Ishikawa (cell line): ENCODE data around the gene NRG3.

Experiments used
- CEBPB ChIP-seq: IDR thresholded peaks from 2 replicates; pipeline ENCODE4 v1.6.1; 2012
- CREB1 ChIP-seq: IDR thresholded peaks from 2 replicates; pipeline ENCODE4 v1.6.1; 2012; ENCODE audit warnings: low read depth
- EGR1 ChIP-seq: IDR thresholded peaks from 2 replicates; pipeline ENCODE4 v1.6.1; 2012
- EP300 ChIP-seq: IDR thresholded peaks from 2 replicates; pipeline ENCODE4 v1.6.1; 2012; ENCODE audit warnings: borderline replicate concordance
- FOXM1 ChIP-seq: IDR thresholded peaks from 2 replicates; pipeline ENCODE4 v1.6.1; 2012; ENCODE audit warnings: low read depth, borderline replicate concordance
- MAX ChIP-seq: IDR thresholded peaks from 2 replicates; pipeline ENCODE4 v1.6.1; 2012
- NFIC ChIP-seq: IDR thresholded peaks from 2 replicates; pipeline ENCODE4 v1.6.1; 2012
- RAD21 ChIP-seq: IDR thresholded peaks from 2 replicates; pipeline ENCODE4 v1.6.1; 2012; ENCODE audit warnings: low read depth
- REST ChIP-seq: IDR thresholded peaks from 2 replicates; pipeline ENCODE4 v1.6.1; 2012; ENCODE audit warnings: low read depth, mild to moderate bottlenecking
- TAF1 ChIP-seq: IDR thresholded peaks from 2 replicates; pipeline ENCODE4 v1.6.1; 2012; ENCODE audit warnings: low read depth, mild to moderate bottlenecking
- TCF12 ChIP-seq: IDR thresholded peaks from 2 replicates; pipeline ENCODE4 v1.6.1; 2012; ENCODE audit warnings: low read depth
- TEAD4 ChIP-seq: IDR thresholded peaks from 2 replicates; pipeline ENCODE4 v1.6.1; 2012
- USF1 ChIP-seq: IDR thresholded peaks from 2 replicates; pipeline ENCODE4 v1.6.1; 2012
- YY1 ChIP-seq: IDR thresholded peaks from 2 replicates; pipeline ENCODE4 v1.6.1; 2012; ENCODE audit warnings: low read depth
- ZBTB7A ChIP-seq: IDR thresholded peaks from 2 replicates; pipeline ENCODE4 v1.6.1; 2012; ENCODE audit warnings: low read depth

NRG3 gene

GRCh38 chr10:82092111-82092510 lies 217.1 kb downstream of the NRG3 start:
- TF ChIP-seq TAF1: no peak

- TF ChIP-seq CREB1: no peak
- TF ChIP-seq EP300: no peak
- TF ChIP-seq USF1: no peak
- no peak for TF ChIP-seq ZBTB7A
- TF ChIP-seq TCF12: no peak
- TF ChIP-seq TAF1: no peak
- TF ChIP-seq RAD21: no peak
- TF ChIP-seq MAX: no peak
- no peak for TF ChIP-seq CEBPB
- no peak for TF ChIP-seq FOXM1
- no peak for TF ChIP-seq NFIC
- TF ChIP-seq YY1: no peak
- TF ChIP-seq TEAD4: no peak
- TF ChIP-seq EGR1: no peak
- TF ChIP-seq REST: no peak
These were observed 249.7 kb downstream of the NRG3 start for GRCh38 chr10:82124713-82125112.

GRCh38 chr10:82128527-82128926 lies 253.5 kb downstream of the NRG3 start:
- TF ChIP-seq TEAD4 (no peak), CEBPB (no peak), EGR1 (no peak), FOXM1 (no peak), USF1 (no peak), MAX (no peak), TAF1 (no peak), ZBTB7A (no peak)

- no peak for TF ChIP-seq YY1
- TF ChIP-seq MAX: no peak
- TF ChIP-seq FOXM1: no peak
These were observed 261.1 kb downstream of the NRG3 start for GRCh38 chr10:82136103-82136502.

- TF ChIP-seq TEAD4 (no peak), TCF12 (no peak), CREB1 (no peak), USF1 (no peak)
These were observed 269.2 kb downstream of the NRG3 start for GRCh38 chr10:82144153-82144552.

- TF ChIP-seq TEAD4: no peak
- TF ChIP-seq CREB1: no peak
- TF ChIP-seq MAX: no peak
- no peak for TF ChIP-seq YY1
- no peak for TF ChIP-seq EGR1
- no peak for TF ChIP-seq REST
- no peak for TF ChIP-seq TCF12
- TF ChIP-seq NFIC: no peak
- TF ChIP-seq RAD21: no peak
- no peak for TF ChIP-seq FOXM1
- no peak for TF ChIP-seq USF1
- TF ChIP-seq EP300: no peak
- TF ChIP-seq CEBPB: no peak
- no peak for TF ChIP-seq ZBTB7A
- TF ChIP-seq TAF1: no peak
These were observed 273.8 kb downstream of the NRG3 start for GRCh38 chr10:82148764-82149163.
